SIG-M5 treated with dmso at 0.1 percent for 504 hours (cell line): ENCODE results near the gene RNF7.
"Not testable (repeated sequence)": the region's sequence is repeated elsewhere in the genome, so short reads cannot be mapped to it uniquely, and the experiment has no call there.

Source experiments
- DNase-seq: peaks from one replicate; lab custom pipeline; 2025; ENCODE audit not compliant: unreplicated experiment; lab: John Stamatoyannopoulos, UW

Gene RNF7

GRCh38 chr3:141735176-141735575 lies 2.9 kb upstream of the RNF7 start:
- no peak for DNase-seq

GRCh38 chr3:141735770-141736465 lies 2.2 kb upstream of the RNF7 start:
- DNase-seq: no peak

DNA sequence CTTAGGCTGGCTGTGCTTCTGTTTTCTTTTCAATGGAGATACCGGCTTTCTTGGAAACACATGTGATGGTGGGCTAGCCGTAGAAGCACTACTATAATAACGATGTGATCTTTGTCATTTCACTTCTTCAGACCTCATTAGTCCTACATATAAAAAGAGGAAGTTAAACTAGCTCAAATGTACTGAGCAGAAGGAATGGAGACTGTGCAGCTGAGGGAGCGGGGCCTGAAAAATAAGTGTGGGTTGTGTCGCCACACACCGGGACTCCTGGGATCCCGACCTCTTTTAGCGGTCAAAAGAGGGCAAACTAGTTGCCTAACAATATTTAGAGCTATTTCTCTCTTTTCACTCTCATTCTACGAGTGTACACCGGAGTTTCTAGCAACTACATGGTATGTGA lies 1.0 kb upstream of the RNF7 start:
- peak; percentile 92 for DNase-seq

DNA sequence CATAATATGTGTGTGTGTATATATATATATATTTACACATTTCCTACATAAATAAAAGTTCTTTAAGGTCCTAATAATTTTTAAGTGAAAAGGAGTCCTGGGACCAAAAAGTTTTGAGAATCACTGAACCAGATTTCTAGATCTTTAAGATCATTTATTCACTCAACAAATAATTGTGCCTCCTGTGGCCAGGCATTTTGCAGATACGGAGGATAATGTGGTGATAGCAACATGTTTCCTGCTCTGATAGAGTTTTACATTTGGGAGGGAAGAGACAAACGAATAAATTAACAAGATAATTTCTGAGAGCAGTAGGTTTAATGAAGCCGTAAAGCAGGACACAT lies 448 bp upstream of the RNF7 start:
- DNase-seq: no peak

DNA sequence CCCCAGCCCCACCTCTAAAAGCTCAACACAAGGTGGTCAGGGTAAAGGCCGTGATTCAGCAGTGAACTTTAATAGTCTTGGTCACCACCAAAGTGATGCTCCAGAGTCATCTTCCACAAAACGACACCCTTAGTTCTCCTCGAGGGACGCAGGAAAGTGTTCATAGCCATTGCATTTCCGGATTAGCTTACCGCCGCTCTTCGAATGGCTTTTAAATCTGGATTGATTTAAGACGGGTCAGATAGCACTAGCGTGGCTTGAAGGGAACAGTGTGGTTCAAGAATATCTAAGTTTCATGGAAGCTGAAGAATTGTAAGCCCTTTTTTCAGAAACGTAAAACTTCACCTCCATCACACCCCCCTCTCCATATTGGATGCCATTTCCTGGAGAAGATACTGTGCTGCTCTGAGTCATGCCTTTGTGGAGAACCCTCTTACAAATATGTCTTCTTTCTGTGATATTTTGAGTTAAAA lies 829 bp downstream of the RNF7 start:
- DNase-seq: peak; percentile 83

- DNase-seq: no peak
Observed at GRCh38 chr3:141739731-141740130, 1.6 kb downstream of the RNF7 start.

DNA sequence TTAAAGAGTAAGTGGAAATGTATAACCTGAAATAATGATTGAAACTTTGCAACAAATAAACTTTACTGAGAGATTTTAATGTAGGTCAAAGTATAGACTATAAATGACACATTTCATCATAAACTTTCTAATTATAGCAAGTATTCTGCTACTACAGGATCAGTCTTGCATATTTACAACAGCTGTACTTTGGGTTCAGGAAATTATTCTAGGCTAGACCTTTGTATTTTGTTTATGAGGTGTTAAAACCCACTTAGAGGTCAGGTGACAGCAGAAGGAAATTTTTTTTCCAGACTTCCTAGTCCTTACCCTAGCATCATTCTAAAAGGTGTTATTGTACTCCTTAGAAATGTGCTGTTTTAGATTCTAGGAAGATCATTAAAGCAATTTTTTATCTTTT lies 2.3 kb downstream of the RNF7 start:
- no peak for DNase-seq

- no peak for DNase-seq
Observed at GRCh38 chr3:141743305-141743704, 5.2 kb downstream of the RNF7 start.

GRCh38 chr3:141746962-141747361 lies 8.9 kb downstream of the RNF7 start:
- no peak for DNase-seq

DNA sequence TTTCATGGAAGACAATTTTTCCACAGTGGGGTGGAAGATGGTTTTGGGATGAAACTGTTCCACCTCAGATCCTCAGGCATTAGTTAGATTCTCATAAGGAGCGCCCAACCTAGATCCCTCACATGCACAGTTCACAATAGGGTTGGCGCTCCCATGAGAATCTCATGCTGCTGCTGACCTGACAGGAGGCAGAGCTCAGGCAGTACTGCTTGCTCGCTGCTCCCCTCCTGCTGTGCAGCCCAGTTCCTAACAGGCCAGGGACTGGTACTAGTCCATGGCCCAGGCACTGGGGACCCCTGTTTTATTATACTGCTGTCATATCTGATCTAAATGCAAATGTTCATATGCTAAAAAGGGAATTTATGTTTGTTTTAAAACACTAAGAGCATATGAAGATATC lies 15.3 kb downstream of the RNF7 start:
- no peak for DNase-seq

DNA sequence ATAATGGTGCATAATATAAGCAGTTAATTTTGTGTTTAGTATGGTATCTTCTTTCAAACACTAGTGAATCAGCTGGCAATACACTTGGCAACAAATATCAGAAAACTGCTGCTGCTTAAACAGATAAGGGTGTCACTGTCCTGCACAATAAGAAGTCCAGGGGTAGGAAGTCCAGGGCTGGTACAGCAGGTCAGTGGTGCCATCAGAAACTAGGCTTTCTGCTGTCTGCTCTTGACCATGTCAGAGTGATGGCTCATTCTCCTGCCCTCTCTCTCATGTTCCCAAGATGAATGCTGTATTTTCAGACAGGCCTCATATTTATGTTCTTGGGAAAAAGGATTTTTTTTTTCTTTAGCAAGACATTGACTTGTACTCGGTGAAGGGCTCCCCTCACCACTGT lies 15.9 kb downstream of the RNF7 start:
- no peak for DNase-seq

DNA sequence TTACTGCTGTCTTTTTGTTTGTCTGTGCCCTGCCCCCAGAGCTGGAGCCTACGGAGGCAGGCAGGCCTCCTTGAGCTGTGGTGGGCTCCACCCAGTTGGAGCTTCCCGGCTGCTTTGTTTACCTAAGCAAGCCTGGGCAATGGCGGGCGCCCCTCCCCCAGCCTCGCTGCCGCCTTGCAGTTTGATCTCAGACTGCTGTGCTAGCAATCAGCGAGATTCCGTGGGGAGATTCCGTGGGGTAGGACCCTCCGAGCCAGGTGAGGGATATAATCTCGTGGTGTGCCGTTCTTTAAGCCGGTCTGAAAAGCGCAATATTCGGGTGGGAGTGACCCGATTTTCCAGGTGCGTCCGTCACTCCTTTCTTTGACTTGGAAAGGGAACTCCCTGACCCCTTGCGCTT lies 24.5 kb downstream of the RNF7 start:
- not testable (repeated sequence) for DNase-seq

DNA sequence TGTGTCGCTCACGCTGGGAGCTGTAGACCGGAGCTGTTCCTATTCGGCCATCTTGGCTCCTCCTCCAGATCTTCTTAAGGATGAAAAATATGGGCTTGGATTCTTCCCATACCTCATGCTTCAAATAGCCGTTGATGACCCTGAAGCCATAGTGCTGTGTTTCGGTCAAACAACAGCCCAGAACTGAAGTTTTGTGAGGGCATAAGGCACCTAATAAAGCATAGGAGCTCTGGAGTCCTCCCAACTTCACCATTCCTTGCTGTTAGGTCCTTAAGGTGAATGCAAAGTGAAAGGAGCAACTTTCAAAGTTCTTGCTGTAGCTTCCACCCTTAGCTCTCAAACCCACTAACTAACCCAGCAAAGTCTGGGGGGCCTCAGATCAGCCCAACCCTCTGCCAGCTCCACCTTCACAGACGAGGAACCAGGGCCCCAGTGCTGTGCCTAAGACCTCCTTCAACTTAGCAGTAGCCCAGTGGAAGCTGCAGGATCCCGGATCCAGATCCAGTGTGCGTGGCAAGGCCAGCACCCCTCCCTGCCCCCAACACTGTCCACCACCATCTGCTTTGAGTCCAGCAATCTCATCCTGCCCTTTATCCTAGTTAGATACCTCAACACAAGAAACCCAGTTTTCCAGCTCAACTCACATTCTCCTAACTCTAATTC lies 25.1 kb downstream of the RNF7 start, which contains the start of gene GRK7:
Gene GRK7, plus strand, starts transcription at position 321 of the 663 bp plus-strand sequence. CDS start 14,877 bp downstream, outside the sequence.
- no peak for DNase-seq

GRCh38 chr3:141764045-141764444 lies 25.9 kb downstream of the RNF7 start:
- no peak for DNase-seq

- no peak for DNase-seq
Observed at GRCh38 chr3:141764465-141764864, 26.4 kb downstream of the RNF7 start.

DNA sequence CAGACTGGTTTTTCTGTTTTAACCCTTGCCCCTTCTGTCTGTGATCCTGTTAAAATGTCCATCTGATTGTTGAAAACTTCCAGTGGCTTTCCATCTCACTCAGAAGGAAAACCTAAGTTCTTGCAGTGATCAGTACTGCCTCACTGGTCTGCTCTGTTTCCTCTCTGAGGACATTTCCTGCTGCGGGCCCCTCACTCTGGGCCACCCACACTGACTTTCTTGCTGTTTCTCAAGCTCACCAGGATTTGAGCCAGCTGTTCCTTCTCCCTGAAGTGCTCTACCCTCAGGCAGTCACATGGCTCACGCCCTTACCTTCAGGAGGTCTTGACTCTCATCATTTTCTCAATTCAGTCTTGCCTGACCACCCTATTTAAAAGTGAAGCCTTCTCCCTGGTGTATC lies 26.9 kb downstream of the RNF7 start:
- DNase-seq: no peak

DNA sequence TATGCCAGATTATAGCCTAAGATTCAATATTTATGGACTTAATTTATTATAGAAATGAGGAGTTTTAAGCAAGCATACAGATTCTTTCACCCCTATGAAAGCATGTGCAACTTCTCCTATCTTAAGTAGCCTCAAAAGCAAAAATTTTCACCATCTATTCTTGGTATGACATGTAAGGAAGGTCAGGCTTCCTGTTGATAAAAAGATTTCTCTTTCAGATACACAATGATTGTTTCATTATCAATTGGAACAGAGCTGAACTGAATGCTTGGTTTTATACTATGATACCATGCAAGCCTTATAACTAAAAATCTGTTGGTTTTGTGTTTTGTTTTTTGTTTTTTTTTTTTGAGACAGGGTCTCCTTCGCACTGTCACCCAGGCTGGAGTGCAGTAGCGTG lies 29.0 kb downstream of the RNF7 start:
- DNase-seq: no peak

- DNase-seq: no peak
Observed at GRCh38 chr3:141769221-141769894, 31.3 kb downstream of the RNF7 start.

DNA sequence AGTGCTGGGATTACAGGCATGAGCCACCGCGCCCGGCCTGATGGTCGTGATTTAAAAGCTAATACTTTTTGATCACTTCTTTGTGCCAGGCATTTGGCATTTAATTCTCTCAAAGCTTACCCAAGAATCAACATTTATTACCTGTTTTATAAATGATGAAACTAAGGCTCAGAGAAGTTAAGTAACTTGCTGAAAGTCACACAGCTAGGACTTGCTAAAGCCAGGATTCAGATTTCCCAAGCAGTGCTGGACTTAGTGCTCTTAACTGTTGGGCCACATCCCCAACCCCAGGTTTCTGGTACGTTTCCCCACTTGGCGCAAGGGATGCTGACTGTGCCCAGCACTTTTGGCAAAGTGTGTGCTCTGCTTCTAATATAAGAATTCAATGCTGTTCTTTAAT lies 35.6 kb downstream of the RNF7 start:
- DNase-seq: no peak

GRCh38 chr3:141776376-141776775 lies 38.3 kb downstream of the RNF7 start:
- no peak for DNase-seq

DNA sequence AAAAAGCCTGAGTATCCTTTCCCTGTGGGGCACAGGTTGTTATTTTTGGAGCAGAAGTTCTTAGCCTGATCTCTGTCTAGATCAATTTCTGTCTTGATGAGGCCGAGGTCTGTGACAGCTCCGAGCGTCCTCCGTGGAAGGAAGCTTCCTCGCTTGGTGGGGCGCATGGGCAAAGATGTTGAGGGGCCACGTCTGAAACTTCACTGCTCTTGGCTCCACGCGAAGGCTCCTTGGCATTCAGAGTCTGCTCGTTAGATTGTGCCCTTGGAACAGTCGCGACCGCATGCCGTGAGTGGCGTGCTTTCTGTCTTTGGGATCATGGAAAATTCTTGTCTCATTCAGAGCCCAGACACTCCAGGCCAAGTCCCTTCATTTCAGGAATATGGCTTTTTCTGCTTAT lies 38.8 kb downstream of the RNF7 start:
- DNase-seq: no peak
